A549 (cell line): ENCODE data around the gene MSGN1.

ENCODE experiments used
- FOSL2 ChIP-seq, 2 experiments: fragments of 450-650 bp in 1 of 2; fragments of >200 bp in 1 of 2; sonication (Bioruptor Twin) in 1 of 2; formaldehyde crosslinking; IDR thresholded peaks; 2 replicates each; pipeline versions ENCODE4 v1.5.0 to v1.6.1; 2016 to 2020; ENCODE audit warnings: mild to moderate bottlenecking in 1 of 2, moderate library complexity in 1 of 2
- HES2 ChIP-seq: fragments of >200 bp; sonication (Bioruptor Twin); formaldehyde crosslinking; IDR thresholded peaks from 2 replicates; pipeline ENCODE4 v1.6.1; 2016
- PBX3 ChIP-seq: IDR thresholded peaks from 2 replicates; pipeline ENCODE4 v1.6.1; 2012
- POLR2A ChIP-seq: IDR thresholded peaks from 2 replicates; pipeline ENCODE4 v1.6.1; 2012; ENCODE audit warnings: mild to moderate bottlenecking, low read length

- TF ChIP-seq FOSL2 (IDR thresholded peaks at IDR 0.05) (no peak), FOSL2 (CRISPR knock-in tag; IDR thresholded peaks at IDR 0.05) (0 out of 2 replicates have a peak, but pooled peaks have one; percentile 5), HES2 (no peak), POLR2A (no peak), PBX3 (no peak)
Observed at GRCh38 chr2:17815468-17816184, 634 bp upstream of the MSGN1 start.
